ENCODE results near the gene TXNRD2.

Gene TXNRD2

DNA sequence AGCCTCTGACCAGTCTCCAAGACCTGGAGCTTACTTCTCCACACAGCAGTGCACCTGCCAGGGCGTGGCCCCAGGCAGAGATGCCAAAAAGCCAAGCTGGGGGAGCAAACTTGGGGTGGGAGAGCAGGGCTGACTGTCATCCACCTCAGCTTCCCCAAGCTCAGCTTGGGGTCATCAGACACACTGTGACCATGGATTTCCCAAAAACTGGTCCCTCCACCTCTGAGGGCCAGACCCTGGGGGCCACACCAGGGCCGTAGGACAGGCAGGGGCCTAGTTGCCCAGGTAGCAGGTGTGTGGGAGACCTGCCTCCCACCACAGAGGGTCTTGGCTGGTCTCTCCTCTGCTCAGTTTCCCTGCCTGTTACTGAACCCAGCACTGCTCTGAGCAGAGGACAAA is 44.4 kb upstream of the TXNRD2 start:
- TF ChIP-seq POLR2AphosphoS5 (IDR thresholded peaks at IDR 0.05; ENCODE audit: low read depth, low read length) (no peak), SIN3A (IDR thresholded peaks at IDR 0.05; ENCODE audit: borderline replicate concordance, insufficient read depth, low read length) (no peak), FOXP2 (optimal IDR thresholded peaks at IDR 0.05; ENCODE audit: borderline replicate concordance, extremely low read depth, extremely low read length, insufficient read depth) (no peak), TAF1 (IDR thresholded peaks at IDR 0.05; ENCODE audit: borderline replicate concordance, insufficient read depth, low read length) (no peak)
- TF ChIP-seq, protein P1, sequence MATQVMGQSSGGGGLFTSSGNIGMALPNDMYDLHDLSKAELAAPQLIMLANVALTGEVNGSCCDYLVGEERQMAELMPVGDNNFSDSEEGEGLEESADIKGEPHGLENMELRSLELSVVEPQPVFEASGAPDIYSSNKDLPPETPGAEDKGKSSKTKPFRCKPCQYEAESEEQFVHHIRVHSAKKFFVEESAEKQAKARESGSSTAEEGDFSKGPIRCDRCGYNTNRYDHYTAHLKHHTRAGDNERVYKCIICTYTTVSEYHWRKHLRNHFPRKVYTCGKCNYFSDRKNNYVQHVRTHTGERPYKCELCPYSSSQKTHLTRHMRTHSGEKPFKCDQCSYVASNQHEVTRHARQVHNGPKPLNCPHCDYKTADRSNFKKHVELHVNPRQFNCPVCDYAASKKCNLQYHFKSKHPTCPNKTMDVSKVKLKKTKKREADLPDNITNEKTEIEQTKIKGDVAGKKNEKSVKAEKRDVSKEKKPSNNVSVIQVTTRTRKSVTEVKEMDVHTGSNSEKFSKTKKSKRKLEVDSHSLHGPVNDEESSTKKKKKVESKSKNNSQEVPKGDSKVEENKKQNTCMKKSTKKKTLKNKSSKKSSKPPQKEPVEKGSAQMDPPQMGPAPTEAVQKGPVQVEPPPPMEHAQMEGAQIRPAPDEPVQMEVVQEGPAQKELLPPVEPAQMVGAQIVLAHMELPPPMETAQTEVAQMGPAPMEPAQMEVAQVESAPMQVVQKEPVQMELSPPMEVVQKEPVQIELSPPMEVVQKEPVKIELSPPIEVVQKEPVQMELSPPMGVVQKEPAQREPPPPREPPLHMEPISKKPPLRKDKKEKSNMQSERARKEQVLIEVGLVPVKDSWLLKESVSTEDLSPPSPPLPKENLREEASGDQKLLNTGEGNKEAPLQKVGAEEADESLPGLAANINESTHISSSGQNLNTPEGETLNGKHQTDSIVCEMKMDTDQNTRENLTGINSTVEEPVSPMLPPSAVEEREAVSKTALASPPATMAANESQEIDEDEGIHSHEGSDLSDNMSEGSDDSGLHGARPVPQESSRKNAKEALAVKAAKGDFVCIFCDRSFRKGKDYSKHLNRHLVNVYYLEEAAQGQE (IDR thresholded peaks at IDR 0.05; ENCODE audit: insufficient read depth in 1 of 2, low read depth in 2 of 2, low read length in 2 of 2): no peak

DNA sequence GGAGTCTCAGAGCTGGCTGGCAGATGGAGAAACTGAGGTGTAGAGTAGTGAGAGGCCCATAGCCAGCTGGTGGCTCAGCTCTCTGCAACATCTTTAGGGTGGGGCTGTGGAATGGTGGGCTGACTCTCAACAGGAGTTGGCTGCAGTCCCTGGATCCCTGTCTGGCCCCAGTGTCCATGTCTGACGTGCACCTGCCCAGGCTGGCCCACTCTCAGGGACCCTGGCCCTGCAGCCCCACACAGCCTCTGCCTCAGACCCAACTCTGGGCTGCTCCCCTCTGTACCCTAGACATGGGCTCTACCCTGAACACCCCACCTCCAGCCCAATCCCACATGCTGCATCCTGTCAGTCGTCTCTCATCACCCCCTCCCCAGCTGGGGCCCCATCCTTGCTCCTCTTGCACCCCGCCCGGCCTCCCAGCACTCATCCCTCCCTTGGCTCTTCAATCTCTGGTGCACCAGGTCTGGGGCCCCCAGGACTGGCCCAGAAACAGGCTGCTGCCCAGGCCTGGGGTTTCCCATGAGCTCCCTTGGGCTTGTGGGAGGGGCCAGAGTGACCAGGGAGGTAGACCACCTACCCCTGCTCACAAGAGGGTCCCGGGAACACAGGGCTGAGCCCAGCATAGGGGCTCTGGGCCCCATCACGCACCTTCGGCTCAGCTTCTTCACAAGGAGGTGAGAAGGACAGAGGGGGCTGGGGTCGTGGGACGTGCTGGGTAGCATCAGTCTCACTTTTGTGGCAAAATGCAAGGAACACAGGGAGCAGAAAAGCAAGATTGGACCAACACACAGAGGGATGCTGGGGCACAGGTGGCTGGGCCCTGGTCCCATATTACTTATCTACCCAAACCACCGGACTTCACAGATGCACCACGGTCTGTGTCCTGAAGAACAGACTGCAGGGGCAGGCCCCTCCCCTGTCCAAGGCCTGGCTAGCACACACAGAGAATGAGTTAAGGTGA is 43.5 kb upstream of the TXNRD2 start:
- TF ChIP-seq FOXP2 (optimal IDR thresholded peaks at IDR 0.05; ENCODE audit: borderline replicate concordance, extremely low read depth, extremely low read length, insufficient read depth) (no peak), POLR2AphosphoS5 (IDR thresholded peaks at IDR 0.05; ENCODE audit: low read depth, low read length) (no peak), SIN3A (IDR thresholded peaks at IDR 0.05; ENCODE audit: borderline replicate concordance, insufficient read depth, low read length) (no peak), TAF1 (IDR thresholded peaks at IDR 0.05; ENCODE audit: borderline replicate concordance, insufficient read depth, low read length) (no peak)
- TF ChIP-seq, protein P1 (IDR thresholded peaks at IDR 0.05; ENCODE audit: insufficient read depth in 1 of 2, low read depth in 2 of 2, low read length in 2 of 2): no peak

DNA sequence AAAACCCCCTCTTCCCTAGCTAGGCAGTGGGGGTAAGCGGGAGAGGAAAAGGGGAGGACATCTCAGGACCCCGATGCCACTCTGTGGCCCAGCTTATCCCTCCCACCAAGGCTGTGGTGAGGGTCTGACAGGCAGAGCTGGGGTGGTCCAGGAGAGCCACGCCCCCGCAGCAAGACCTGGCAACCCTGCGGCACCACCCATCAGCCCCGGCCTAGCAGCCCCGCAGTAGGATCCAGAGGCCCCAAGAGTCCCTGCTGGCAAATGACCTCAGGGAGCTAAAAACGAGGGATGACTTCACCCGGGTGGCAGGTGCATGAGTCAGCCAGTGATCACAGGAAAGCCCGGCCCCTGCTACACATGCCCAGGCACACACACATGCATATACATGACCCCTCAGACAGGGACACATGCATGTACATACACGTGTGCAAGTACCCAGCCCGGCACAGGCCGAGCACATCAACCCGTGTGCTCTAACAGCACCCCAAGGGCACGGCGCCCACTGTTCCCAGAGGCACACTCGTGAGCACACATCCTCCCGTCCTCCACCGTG is 42.7 kb upstream of the TXNRD2 start:
- no peak for TF ChIP-seq SIN3A (IDR thresholded peaks at IDR 0.05; ENCODE audit: borderline replicate concordance, insufficient read depth, low read length)
- TF ChIP-seq FOXP2 (optimal IDR thresholded peaks at IDR 0.05; ENCODE audit: borderline replicate concordance, extremely low read depth, extremely low read length, insufficient read depth): no peak
- TF ChIP-seq, protein P1 (IDR thresholded peaks at IDR 0.05; ENCODE audit: insufficient read depth in 1 of 2, low read depth in 2 of 2, low read length in 2 of 2): no peak
- no peak for TF ChIP-seq POLR2AphosphoS5 (IDR thresholded peaks at IDR 0.05; ENCODE audit: low read depth, low read length)
- TF ChIP-seq TAF1 (IDR thresholded peaks at IDR 0.05; ENCODE audit: borderline replicate concordance, insufficient read depth, low read length): no peak

DNA sequence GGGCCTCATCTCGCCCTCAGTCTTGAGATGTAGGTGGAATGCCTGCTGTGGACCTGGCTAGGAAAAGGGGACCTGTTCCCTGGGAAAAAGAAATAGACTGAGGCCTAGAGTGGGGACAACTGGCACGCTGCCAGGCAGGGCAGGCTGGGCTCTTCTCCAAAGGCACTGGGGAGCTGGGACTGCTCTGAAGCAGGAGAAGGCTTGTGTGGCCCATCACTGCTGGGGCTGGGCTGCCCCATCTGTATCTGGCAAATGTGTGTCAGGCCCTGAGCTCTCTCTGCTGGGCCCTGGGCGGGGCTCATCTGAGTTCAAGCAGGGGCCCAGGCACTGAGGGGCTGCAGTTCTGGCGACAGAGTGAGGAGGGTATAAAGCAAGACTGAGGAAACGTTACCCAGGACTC is 42.1 kb upstream of the TXNRD2 start:
- TF ChIP-seq TAF1 (IDR thresholded peaks at IDR 0.05; ENCODE audit: borderline replicate concordance, insufficient read depth, low read length) (no peak), POLR2AphosphoS5 (IDR thresholded peaks at IDR 0.05; ENCODE audit: low read depth, low read length) (no peak), SIN3A (IDR thresholded peaks at IDR 0.05; ENCODE audit: borderline replicate concordance, insufficient read depth, low read length) (no peak), FOXP2 (optimal IDR thresholded peaks at IDR 0.05; ENCODE audit: borderline replicate concordance, extremely low read depth, extremely low read length, insufficient read depth) (no peak)
- TF ChIP-seq, protein P1 (IDR thresholded peaks at IDR 0.05; ENCODE audit: insufficient read depth in 1 of 2, low read depth in 2 of 2, low read length in 2 of 2): no peak
